Measurements from ENCODE around the gene STK16.
"Not testable (repeated sequence)": the region's sequence is repeated elsewhere in the genome, so short reads cannot be mapped to it uniquely, and the experiment has no call there.

STK16 gene

DNA sequence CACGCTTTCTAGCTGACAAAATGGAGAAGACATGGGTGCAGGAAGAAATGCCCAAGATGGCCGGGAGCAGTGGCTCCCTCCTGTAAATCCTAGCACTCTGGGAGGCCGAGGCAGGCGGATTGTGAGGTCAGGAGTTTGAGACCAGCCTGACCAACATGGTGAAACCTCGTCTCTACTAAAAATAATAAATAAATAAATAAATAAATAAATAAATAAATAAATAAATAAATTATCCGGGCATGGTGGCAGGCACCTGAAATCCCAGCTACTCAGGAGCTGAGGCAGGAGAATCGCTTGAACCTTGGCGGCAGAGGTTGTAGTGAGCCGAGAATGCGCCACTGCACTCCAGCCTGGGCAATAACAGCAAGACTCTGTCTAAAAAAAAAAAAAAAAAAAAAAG, 13.7 kb downstream of the STK16 start:
- not testable (repeated sequence) for H3K27ac ChIP-seq (ENCODE audit: low read depth, low read length); H3K36me3 ChIP-seq (ENCODE audit: insufficient read depth, low read length); H3K9me3 ChIP-seq (ENCODE audit: insufficient read depth, low read depth, low read length); H3K4me1 ChIP-seq (ENCODE audit: insufficient read depth, low read length); H3K4me3 ChIP-seq (ENCODE audit: low read length); H3K9ac ChIP-seq (ENCODE audit: low read depth, low read length)
- 86% methylated on average over 9 of the region's 10 CpGs for WGBS
- peaks cover 54% of the 10 kb centered on the region for H3K27me3 ChIP-seq (ENCODE audit: insufficient read depth, low read length)

DNA sequence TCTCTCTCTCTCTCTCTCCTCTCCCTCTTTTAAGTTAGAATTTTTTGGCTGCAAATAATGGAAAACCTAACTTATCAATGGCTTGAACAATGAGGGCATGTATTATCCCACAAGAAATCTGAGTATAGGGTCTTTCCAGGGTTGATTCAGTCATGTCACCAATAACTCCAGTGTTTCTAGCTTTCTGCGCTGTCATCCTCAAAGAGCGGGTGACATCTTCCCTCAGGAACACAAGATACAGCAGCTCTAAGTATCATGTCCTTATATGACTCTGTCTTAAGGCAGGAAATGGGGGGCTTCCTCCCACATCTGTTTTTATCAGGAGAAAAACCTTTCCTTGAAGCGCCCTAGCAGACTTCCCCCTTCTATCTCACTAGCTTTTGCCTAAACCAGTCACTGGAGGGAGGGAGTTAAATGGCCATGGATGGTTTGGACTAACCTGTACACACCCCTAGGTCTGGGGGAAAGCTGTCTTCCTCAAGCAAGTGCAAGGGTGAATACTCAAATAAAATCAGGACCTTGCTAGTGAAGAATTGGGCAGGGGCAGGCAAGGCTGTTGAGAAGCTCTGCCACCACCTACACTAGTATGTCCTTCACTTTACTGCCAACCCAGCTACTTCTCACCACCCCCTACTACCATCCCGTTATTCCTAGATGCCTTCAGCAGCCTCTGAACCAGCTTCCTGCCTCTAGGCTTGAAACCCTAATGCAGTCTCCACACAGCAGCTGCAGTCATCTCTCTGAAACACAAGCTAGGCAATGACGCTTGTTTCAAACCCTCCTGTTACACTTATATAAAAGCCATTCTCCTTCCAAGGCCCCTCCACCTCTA, 16.0 kb downstream of the STK16 start:
- Histone ChIP-seq H3K9me3 (ENCODE audit: insufficient read depth, low read depth, low read length) (no peaks in the 10 kb centered on the region), H3K27ac (ENCODE audit: low read depth, low read length) (no peak overlapping the region), H3K36me3 (ENCODE audit: insufficient read depth, low read length) (no peaks in the 10 kb centered on the region), H3K9ac (ENCODE audit: low read depth, low read length) (no peak overlapping the region), H3K27me3 (ENCODE audit: insufficient read depth, low read length) (peaks cover 31% of the 10 kb centered on the region), H3K4me1 (ENCODE audit: insufficient read depth, low read length) (no peaks in the 10 kb centered on the region), H3K4me3 (ENCODE audit: low read length) (no peak overlapping the region)
- 86% methylated on average over 4 of the region's 5 CpGs for WGBS

DNA sequence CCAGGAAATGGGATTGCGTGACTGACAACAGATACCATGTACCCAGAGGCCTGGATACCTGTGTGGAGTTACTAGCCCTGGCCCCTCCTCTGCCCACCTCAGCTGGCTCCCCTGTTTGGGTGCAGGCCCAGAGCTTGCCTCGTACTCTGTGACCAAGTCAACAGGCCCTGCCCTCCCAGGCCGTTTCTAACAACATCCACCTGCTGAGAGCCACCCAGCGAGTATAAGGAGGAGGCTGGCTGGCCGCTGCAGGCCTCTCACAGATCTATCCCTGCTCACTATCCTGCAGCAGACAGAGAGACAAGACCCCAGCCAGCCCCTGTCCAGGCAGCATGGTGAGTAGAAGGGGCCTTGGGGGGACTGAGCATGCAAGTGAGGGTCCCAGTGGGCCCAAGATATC, 21.0 kb downstream of the STK16 start:
- no peaks in the 10 kb centered on the region for H3K9me3 ChIP-seq (ENCODE audit: insufficient read depth, low read depth, low read length)
- H3K27me3 ChIP-seq (ENCODE audit: insufficient read depth, low read length), result peaks cover 14% of the 10 kb centered on the region
- no peak overlapping the region for H3K27ac ChIP-seq (ENCODE audit: low read depth, low read length)
- WGBS, result 69% methylated on average over 5 of the region's 5 CpGs
- no peaks in the 10 kb centered on the region for H3K36me3 ChIP-seq (ENCODE audit: insufficient read depth, low read length)
- no peaks in the 10 kb centered on the region for H3K4me1 ChIP-seq (ENCODE audit: insufficient read depth, low read length)
- no peak overlapping the region for H3K4me3 ChIP-seq (ENCODE audit: low read length)
- H3K9ac ChIP-seq (ENCODE audit: low read depth, low read length), result no peak overlapping the region

DNA sequence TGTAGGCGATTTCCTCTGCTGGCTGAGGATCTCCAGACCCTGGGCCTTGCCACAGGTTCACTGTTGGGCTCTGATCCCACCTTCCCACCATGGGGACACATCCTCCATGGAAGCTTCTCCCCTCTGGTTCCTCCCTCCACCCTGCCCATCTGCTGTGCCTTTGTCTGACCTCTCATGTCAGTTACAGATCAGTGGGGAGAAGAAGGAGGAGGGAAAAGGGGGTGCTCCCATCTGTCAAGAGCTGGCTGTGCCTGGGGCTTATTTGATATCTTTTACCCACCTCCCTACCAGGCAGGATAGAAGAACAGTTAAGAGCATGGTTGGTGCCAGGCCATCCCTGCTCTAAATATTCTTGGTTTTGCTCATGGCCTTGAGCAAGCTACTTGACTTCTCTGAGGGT, 21.6 kb downstream of the STK16 start:
- H3K9ac ChIP-seq (ENCODE audit: low read depth, low read length), result no peak overlapping the region
- H3K9me3 ChIP-seq (ENCODE audit: insufficient read depth, low read depth, low read length), result no peaks in the 10 kb centered on the region
- no peak overlapping the region for H3K27ac ChIP-seq (ENCODE audit: low read depth, low read length)
- no peaks in the 10 kb centered on the region for H3K4me1 ChIP-seq (ENCODE audit: insufficient read depth, low read length)
- no peak overlapping the region for H3K4me3 ChIP-seq (ENCODE audit: low read length)
- no peaks in the 10 kb centered on the region for H3K36me3 ChIP-seq (ENCODE audit: insufficient read depth, low read length)
- WGBS, result 90% methylated on average over 1 of the region's 1 CpG
- peaks cover 8% of the 10 kb centered on the region for H3K27me3 ChIP-seq (ENCODE audit: insufficient read depth, low read length)

DNA sequence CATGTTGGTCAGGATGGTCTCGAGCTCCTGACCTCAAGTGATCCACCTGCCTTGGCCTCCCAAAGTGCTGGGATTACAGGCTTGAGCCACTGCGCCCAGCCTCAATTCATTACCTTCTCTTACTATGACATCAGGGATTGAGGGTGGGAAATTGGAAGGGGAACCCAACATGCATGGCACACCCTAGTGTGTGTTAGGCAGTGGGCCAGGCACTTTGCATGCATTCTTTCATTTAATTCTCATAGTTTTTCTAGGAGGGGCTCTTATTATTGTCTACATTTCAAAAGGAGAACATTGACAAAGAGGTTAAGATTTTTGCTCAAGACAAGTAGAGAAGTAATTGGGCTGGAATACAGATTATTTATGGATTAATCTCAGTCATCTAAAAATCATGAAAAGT, 23.0 kb downstream of the STK16 start:
- Histone ChIP-seq H3K4me1 (ENCODE audit: insufficient read depth, low read length) (no peaks in the 10 kb centered on the region), H3K27ac (ENCODE audit: low read depth, low read length) (no peak overlapping the region), H3K9me3 (ENCODE audit: insufficient read depth, low read depth, low read length) (no peaks in the 10 kb centered on the region), H3K9ac (ENCODE audit: low read depth, low read length) (no peak overlapping the region), H3K27me3 (ENCODE audit: insufficient read depth, low read length) (peaks cover 5% of the 10 kb centered on the region), H3K36me3 (ENCODE audit: insufficient read depth, low read length) (no peaks in the 10 kb centered on the region), H3K4me3 (ENCODE audit: low read length) (no peak overlapping the region)
- WGBS, result 80% methylated on average over 1 of the region's 2 CpGs

DNA sequence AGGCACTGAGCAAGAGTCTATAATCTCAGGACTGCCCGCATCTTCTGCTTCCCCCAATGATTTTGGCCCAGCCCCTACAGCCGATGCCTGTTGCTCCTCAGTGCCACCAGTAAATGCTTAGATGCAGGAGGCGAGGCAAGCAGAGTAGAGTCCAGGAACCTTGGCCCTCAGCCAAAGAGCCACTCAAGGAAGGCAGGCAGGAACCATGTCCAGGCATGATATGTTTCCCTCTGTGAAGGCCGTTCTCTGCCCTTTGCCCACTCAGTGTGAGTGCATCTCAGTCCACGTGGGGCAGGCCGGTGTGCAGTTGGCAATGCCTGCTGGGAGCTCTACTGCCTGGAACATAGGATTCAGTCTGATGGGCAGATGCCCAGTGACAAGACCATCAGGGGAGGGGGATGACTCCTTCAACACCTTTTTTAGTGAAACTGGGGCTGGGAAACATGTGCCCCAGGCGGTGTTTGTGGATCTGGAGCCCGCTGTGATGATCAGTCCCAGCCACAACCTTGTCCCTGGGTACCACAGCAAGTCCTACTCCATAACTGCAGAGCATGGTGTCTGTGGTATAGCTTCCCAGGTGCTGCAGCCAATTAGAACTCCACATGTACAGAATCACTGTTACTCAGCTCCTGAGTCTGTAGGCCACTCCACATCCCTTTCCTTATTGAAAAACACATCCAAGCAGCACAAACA, 24.2 kb downstream of the STK16 start:
- no peak overlapping the region for H3K4me3 ChIP-seq (ENCODE audit: low read length)

DNA sequence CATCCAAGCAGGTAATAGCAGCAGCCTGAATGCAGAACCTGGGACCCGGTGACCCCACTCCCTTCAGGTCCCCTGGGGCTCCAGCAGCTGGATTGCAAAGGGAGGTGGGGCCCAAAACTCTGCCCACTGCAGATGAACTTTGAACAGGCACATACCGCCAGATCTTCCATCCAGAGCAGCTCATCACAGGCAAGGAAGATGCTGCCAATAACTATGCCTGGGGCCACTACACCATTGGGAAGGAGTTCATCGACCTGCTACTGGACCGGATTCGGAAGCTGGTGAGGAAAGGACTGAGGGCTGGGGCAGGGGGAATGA, 24.7 kb downstream of the STK16 start:
- no peaks in the 10 kb centered on the region for H3K9me3 ChIP-seq (ENCODE audit: insufficient read depth, low read depth, low read length)
- H3K4me3 ChIP-seq (ENCODE audit: low read length), result no peak overlapping the region
- 95% methylated on average over 5 of the region's 5 CpGs for WGBS
- H3K36me3 ChIP-seq (ENCODE audit: insufficient read depth, low read length), result no peaks in the 10 kb centered on the region
- H3K9ac ChIP-seq (ENCODE audit: low read depth, low read length), result no peak overlapping the region
- H3K27ac ChIP-seq (ENCODE audit: low read depth, low read length), result no peak overlapping the region
- H3K27me3 ChIP-seq (ENCODE audit: insufficient read depth, low read length), result peaks cover 5% of the 10 kb centered on the region; the same call in 1 of the 2 replicates
- H3K4me1 ChIP-seq (ENCODE audit: insufficient read depth, low read length), result peaks cover 5% of the 10 kb centered on the region; the same call in 1 of the 2 replicates

More for the DNA sequence above, 24.2 kb downstream of the STK16 start:
- Histone ChIP-seq H3K9me3 (ENCODE audit: insufficient read depth, low read depth, low read length) (no peaks in the 10 kb centered on the region), H3K4me1 (ENCODE audit: insufficient read depth, low read length) (peaks cover 4% of the 10 kb centered on the region; the same call in 1 of the 2 replicates), H3K9ac (ENCODE audit: low read depth, low read length) (no peak overlapping the region), H3K36me3 (ENCODE audit: insufficient read depth, low read length) (no peaks in the 10 kb centered on the region), H3K27ac (ENCODE audit: low read depth, low read length) (no peak overlapping the region), H3K27me3 (ENCODE audit: insufficient read depth, low read length) (peaks cover 5% of the 10 kb centered on the region; the same call in 1 of the 2 replicates)
- 90% methylated on average over 8 of the region's 8 CpGs for WGBS

DNA sequence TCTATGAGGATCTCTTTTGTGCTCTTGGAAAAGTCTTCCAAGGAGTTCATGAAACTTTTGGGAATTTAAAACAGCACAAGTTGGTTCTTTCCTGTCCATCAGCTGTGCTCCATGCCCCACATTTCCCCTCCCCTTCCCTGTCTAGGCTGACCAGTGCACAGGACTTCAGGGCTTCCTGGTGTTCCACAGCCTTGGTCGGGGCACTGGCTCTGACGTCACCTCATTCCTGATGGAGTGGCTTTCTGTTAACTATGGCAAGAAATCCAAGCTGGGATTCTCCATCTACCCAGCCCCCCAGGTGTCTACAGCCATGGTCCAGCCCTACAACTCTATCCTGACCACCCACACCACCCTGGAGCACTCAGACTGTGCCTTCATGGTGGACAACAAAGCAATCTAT, 25.7 kb downstream of the STK16 start:
- Histone ChIP-seq H3K36me3 (ENCODE audit: insufficient read depth, low read length) (no peaks in the 10 kb centered on the region), H3K27ac (ENCODE audit: low read depth, low read length) (no peak overlapping the region), H3K4me1 (ENCODE audit: insufficient read depth, low read length) (peaks cover 5% of the 10 kb centered on the region; the same call in 1 of the 2 replicates), H3K9ac (ENCODE audit: low read depth, low read length) (no peak overlapping the region), H3K27me3 (ENCODE audit: insufficient read depth, low read length) (peaks cover 5% of the 10 kb centered on the region; the same call in 1 of the 2 replicates), H3K4me3 (ENCODE audit: low read length) (no peak overlapping the region), H3K9me3 (ENCODE audit: insufficient read depth, low read depth, low read length) (no peaks in the 10 kb centered on the region)
- WGBS, result 94% methylated on average over 2 of the region's 2 CpGs

DNA sequence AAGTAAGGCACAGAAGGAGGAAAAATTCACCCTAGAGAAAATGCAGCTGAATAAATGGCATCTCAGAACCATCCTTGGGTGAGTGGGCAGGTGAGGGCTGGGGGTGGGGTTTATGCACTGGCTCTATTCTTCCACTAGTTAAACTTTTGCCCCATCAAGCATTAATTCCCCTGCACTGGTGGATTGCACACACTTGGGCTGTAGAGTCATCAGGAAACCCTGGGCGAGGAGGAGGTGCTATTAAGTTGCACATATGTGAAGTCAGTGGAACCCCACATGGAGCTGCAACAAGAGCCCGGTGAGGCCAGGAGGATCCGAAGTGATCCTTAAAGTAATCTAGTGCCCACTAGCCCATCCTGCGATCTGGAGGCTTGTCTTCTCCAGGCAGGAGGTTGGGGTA, 27.1 kb downstream of the STK16 start:
- WGBS, result 87% methylated on average over 4 of the region's 4 CpGs
- H3K4me3 ChIP-seq (ENCODE audit: low read length), result no peak overlapping the region
- no peaks in the 10 kb centered on the region for H3K9me3 ChIP-seq (ENCODE audit: insufficient read depth, low read depth, low read length)
- H3K36me3 ChIP-seq (ENCODE audit: insufficient read depth, low read length), result no peaks in the 10 kb centered on the region
- H3K9ac ChIP-seq (ENCODE audit: low read depth, low read length), result no peak overlapping the region
- H3K27me3 ChIP-seq (ENCODE audit: insufficient read depth, low read length), result peaks cover 5% of the 10 kb centered on the region; the same call in 1 of the 2 replicates
- no peak overlapping the region for H3K27ac ChIP-seq (ENCODE audit: low read depth, low read length)
- peaks cover 8% of the 10 kb centered on the region; the same call in 1 of the 2 replicates for H3K4me1 ChIP-seq (ENCODE audit: insufficient read depth, low read length)

DNA sequence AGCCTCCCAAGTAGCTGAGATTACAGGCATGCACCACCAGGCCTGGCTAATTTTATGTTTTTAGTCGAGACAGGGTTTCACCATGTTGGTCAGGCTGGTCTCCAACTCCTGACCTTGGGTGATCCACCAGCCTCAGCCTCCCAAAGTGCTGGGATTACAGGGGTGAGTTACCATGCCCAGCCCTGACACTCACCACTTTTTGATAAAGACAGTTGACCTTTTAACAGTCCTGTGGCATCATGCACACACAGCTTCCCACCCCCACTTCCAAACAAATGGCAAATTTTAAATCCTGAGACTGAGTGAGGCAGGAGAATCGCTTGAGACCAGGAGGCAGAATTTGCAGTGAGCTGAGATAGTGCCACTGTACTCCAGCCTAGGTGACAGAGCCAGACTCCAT, 27.7 kb downstream of the STK16 start:
- no peak overlapping the region for H3K9ac ChIP-seq (ENCODE audit: low read depth, low read length)
- peaks cover 12% of the 10 kb centered on the region for H3K4me1 ChIP-seq (ENCODE audit: insufficient read depth, low read length)
- H3K9me3 ChIP-seq (ENCODE audit: insufficient read depth, low read depth, low read length), result no peaks in the 10 kb centered on the region
- no peak overlapping the region for H3K27ac ChIP-seq (ENCODE audit: low read depth, low read length)
- no peaks in the 10 kb centered on the region for H3K36me3 ChIP-seq (ENCODE audit: insufficient read depth, low read length)
- peaks cover 5% of the 10 kb centered on the region; the same call in 1 of the 2 replicates for H3K27me3 ChIP-seq (ENCODE audit: insufficient read depth, low read length)
- WGBS, result 95% methylated on average over 2 of the region's 2 CpGs
- H3K4me3 ChIP-seq (ENCODE audit: low read length), result no peak overlapping the region

DNA sequence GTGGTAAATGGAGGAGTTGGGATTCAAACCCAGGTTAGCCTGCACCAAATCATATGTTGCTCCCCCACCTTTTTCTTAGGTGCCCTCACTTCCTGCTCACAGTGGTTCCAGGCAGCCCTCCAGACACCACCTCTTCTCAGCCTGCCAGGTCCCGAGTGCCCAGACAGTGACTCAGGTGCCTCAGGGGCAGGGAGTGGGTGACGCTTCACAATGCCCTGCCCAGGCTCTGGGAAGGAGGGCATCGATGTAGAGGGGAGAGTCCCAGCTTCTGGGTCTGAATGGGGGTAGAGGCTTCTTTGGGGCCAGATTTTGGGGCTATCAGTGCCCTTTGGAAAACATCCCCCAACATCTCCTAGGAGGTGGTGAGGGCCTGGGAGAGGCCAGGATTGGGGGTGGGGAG, 28.7 kb downstream of the STK16 start:
- Histone ChIP-seq H3K9ac (ENCODE audit: low read depth, low read length) (peak overlapping the region; percentile 12; the same call in 1 of the 2 replicates), H3K27me3 (ENCODE audit: insufficient read depth, low read length) (peaks cover 5% of the 10 kb centered on the region; the same call in 1 of the 2 replicates), H3K9me3 (ENCODE audit: insufficient read depth, low read depth, low read length) (no peaks in the 10 kb centered on the region), H3K36me3 (ENCODE audit: insufficient read depth, low read length) (no peaks in the 10 kb centered on the region), H3K27ac (ENCODE audit: low read depth, low read length) (peak overlapping the region; percentile 59), H3K4me3 (ENCODE audit: low read length) (no peak overlapping the region), H3K4me1 (ENCODE audit: insufficient read depth, low read length) (peaks cover 20% of the 10 kb centered on the region)
- WGBS, result 81% methylated on average over 3 of the region's 3 CpGs

Data from HUES64 (cell line).